ENCODE measurements around the gene MTUS2.

MTUS2 gene

DNA sequence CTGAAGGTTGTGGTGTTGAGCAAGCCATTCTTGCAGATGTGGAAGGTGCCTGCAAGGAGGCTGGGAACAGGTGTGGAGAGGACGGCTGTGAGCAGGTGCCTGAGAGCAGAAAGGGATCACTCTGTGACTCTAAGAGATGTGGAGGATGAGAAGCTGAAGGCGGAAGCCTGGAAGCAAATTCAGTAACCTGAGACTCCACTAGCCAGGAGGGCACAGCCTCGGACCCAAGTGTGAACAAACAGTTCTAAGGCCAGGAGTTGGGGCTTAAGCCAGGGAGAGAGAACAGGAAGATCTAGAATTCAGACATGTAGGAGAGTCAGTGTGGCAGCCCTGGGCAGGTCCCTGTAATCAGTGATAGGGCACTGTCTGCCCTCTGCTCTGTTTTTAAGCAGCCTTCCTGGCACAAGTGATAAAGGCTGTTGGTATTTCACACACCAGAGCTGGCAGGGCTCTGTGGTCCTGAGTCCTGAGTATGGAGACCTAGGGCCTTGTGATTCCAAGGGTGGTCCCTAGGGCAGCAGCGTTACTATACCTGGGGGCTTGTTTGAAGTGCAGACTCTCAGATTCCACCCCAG is 644.1 kb downstream of the MTUS2 start:
- DNase-seq: no peak

- no peak for DNase-seq
Observed at GRCh38 chr13:29465741-29466293, 645.7 kb downstream of the MTUS2 start.

GRCh38 chr13:29471551-29471950 is 651.4 kb downstream of the MTUS2 start:
- peak; percentile 15 for DNase-seq

DNA sequence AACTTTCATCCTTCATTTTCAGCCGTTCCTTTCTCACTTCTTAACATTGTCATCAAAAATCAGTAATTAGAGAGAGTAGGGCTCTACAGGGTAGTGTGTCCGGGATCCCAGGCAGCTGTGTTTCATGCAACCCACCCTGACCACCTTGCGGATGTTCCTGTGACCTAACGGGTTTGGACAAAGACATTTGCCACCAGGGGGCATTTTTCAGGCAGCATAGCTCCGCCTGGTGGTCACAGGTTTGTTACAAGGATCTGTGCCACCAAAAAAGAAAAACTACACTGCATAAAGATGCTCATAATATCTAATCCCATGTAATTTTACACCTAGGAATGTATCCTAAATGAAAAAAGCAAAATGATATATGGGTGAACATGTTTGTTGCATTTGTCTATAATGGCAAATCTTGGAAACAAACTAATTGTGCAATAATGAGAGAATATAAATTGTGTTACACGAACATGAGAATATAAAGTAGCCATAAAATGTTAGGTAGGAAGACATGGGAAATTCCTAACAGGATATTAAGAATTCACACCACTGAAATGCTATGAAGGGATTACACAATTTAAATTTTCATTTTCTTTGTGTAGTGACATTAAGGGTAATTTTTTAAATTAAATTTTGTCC is 652.3 kb downstream of the MTUS2 start:
- peak; percentile 61 for DNase-seq

GRCh38 chr13:29473166-29473565 is 653.0 kb downstream of the MTUS2 start:
- no peak for DNase-seq

- no peak for DNase-seq
Observed at GRCh38 chr13:29474991-29475390, 654.9 kb downstream of the MTUS2 start.

GRCh38 chr13:29476046-29476445 is 655.9 kb downstream of the MTUS2 start:
- DNase-seq: no peak

DNA sequence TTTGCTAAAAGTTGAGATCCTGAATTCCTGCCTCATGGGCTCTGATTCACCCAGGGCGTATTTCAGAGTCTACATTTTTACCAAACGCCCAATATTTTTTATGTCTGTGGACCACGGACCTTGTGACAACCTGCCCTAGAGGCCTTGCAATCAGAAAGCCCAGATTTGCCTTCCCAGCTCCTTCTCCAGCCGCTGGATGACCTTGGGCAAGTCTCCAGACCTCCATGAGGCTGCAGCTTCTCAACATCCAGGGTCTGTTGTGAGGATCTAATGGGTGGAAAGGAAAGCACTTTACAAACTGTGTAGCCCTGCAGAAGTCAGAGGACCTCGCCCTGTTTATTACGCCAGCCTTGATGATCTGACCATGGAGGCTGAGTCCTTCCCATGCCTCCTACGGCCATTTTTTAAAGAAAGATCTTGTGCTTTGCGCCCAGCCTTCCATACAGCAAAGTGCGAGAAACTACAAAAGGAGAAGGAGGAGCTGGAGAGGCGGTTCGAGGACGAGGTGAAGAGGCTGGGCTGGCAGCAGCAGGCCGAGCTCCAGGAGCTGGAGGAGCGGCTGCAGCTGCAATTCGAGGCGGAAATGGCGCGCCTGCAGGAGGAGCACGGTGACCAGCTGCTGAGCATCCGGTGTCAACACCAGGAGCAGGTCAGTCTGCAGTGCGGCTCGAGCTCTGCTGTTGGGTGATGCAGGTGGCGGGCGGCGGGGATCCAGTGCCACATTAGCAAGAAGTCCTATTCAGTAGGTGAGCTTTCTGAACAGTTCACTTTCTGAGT is 659.8 kb downstream of the MTUS2 start:
- no peak for DNase-seq

DNA sequence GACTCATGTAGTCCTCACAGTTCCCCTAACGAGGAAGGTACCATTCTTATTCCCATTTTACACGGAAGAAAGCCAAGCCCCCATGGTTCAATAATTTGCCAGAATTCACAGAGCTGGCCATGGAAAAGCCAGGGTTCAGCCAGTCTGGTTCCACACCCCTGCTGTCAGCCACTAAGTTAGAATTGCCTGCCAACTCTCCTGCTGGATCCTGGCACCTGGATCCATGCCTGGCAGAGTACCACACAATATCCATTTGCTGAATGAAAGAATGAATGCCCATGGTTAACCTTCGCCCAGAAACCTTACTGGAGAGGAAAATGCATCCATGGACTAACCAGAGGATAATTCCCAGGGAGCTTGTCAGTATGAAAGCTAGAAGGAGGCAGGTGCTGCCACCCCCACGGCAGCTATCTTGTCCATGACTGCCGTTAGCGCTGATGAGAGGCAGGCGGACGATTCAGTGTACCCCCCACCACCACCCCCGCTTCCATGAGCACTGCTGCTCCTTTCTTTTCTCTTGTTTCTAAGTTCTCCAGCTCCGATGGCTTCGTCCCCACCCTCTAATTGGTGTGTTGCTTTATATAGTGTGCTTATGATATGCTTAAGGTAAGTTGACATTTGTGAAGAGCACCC is 660.9 kb downstream of the MTUS2 start:
- no peak for DNase-seq

- DNase-seq: no peak
Observed at GRCh38 chr13:29481603-29482002, 661.5 kb downstream of the MTUS2 start.

GRCh38 chr13:29482504-29482903 is 662.4 kb downstream of the MTUS2 start:
- no peak for DNase-seq

DNA sequence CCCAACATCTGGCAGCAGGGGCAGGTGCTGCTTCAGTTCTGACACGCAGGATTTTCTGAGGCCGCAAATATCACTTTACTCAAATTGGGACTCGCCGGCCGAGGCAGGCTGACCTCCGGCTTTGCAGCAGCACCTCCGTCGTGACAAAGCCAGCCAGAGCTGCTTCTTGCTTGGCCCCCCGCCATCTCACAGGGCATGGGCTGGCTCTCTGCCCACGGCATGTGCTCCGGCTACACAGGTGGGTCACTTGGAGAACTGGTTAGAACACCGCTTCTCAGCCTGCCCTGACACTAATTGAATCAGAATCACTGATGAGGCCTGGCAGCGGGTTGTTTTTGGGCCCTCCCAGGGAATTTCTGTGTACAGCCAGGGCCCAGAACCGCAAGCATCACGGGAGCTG is 663.1 kb downstream of the MTUS2 start:
- no peak for DNase-seq

DNA sequence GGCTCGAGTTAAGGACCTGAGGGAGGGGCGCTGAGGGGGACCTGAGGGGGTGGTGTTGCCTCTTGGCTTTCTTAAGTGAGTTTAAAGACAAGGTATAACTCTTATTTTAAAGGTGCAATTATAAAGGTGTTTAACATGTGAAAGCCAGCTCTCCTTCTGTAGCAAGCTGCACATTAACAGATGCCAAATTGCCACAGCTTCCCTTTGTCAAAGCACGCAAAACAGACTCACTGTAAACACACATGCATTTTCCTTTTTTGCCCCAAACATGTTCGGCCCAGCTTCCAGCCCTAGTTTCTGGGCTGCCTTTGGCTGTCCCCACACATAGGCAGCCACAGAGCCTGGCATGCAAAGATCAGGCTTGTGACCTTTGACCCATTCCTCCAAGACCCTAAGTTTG is 663.5 kb downstream of the MTUS2 start:
- DNase-seq: no peak

- no peak for DNase-seq
Observed at GRCh38 chr13:29484236-29484635, 664.1 kb downstream of the MTUS2 start.

DNA sequence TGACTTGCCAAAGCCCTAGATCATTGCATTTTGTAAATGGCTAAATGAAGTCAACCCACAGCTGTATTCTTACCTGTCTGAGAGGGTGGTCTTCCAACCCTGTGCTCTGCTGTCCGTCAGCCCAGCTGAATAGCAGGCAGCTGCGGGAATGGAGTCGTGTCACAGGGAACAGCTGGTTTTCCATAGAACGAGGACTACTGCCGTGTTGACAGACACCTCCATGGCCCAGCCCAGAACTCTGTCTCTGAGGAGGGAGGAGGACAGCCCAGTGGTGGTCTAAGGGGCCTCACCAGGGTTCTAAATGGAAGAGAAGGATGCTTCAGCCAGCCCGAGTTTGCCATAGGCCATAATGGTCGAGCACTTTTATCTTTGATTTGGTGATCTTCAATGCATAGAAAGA is 664.7 kb downstream of the MTUS2 start:
- no peak for DNase-seq

DNA sequence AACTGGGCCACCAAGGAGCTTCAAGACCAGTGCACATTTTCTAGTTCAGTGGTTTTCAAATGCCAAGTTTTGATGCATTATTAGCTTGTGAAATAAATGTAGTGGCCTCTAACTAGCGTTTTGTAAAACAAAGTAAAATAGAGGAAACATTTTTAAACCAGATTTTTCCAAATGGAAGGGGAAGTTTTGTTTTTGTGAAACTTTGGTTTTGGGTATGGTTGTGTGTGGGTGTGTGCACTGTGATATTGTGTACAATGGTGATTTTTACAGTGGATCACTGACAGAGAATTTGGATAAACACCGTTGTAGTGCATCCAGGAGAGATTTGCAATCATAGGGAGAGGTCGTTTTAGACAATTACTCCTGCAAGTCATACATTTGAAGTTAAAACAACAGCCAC is 666.4 kb downstream of the MTUS2 start:
- DNase-seq: peak; percentile 78

GRCh38 chr13:29487466-29488454 is 667.6 kb downstream of the MTUS2 start:
- DNase-seq: no peak

GRCh38 chr13:29489650-29490560 is 669.8 kb downstream of the MTUS2 start:
- no peak for DNase-seq

GRCh38 chr13:29490561-29490885 is 670.4 kb downstream of the MTUS2 start:
- no peak for DNase-seq

DNA sequence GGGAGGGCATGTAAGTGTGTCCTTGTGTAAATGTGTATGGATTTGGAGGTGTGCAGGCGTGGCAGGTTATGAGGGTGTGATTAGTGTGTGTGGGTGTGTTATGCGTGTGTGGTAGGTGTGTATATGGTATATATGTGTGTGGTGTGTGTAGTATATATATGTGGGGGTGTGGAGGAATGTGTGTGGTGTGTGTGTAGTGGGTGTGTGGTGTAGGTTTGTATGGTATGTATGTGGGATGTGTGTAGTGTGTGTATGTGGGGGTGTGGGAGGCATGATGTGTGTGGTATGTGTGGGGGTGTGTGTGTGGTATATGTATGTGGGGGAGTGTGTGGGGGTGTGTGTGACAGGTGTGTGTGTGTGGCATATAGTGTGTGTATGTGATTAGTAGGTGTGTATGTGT is 671.1 kb downstream of the MTUS2 start:
- DNase-seq: no peak

GRCh38 chr13:29493796-29494195 is 673.7 kb downstream of the MTUS2 start:
- DNase-seq: no peak

Data from inflammatory macrophage treated with lipopolysaccharide for 4 hours (primary cell).